ENCODE measurements around the gene TMEM248. TPM values are rescaled to one million over a fixed set of nuclear protein-coding genes. Genes with fewer than 3 reads are reported as not detected.

TMEM248 gene
- total and polyA plus RNA-seq, 2 of the 8 experiments (the other 6 are each of a cell fraction or from before 2014, with no cell fraction given): 63.6 to 126 TPM

DNA sequence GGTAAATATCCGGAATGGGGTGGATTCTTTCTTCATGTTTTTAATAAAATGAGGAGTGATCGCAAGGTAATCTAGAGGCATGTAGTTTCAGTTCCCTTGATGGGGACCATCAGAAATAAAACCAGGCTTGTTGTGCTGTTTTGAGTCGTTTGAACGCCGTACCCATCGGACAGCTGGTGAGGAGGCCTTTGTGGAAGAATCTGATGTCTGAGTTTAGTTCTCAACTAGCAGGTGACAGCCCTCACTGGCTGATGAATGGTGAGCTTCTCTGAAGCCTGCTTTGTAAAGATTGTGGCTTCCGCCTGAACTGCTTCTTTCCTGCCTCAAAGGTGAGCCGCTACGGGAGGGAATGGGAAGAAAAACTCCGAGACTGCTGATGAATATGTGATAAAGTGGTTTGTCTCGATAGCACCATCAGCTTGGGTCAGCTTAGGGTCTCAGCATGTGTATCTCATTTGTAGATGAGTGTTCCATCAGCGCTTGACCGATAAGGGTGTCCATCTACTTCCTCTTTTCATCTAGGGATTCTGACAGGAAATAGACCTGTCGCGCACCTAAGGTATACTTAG, 977 bp downstream of the TMEM248 start:
- peaks cover 0 to 11% of the 10 kb centered on the region in 2 experiments for H4K20me1 ChIP-seq (replicated peaks in 1 of 2; ENCODE audit: control insufficient read depth in 1 of 2, insufficient read depth in 2 of 2, low read length in 2 of 2)

More for the DNA sequence above, 977 bp downstream of the TMEM248 start:
- peaks cover 0 to 12% (median 3%) of the 10 kb centered on the region in 4 experiments; a peak in 3 of 7 replicates for H3K4me1 ChIP-seq (replicated peaks in 1 of 4; ENCODE audit: control insufficient read depth in 3 of 4, insufficient read depth in 4 of 4, low read length in 3 of 4)
- no peak overlapping the region for H4K91ac ChIP-seq (replicated peaks; ENCODE audit: insufficient read length, low read length)
- no peak overlapping the region for H2AK5ac ChIP-seq (ENCODE audit: low read depth, low read length)
- peaks cover 14% of the 10 kb centered on the region; the same call in 1 of the 2 replicates for H3K79me1 ChIP-seq (ENCODE audit: low read depth, low read length)
- no peak overlapping the region for H2BK120ac ChIP-seq (replicated peaks; ENCODE audit: low read depth, low read length)
- 60% methylated on average over 15 of the region's 15 CpGs; no CpG with 5 or more reads in 1 of the 2 experiments for WGBS, 2 experiments (ENCODE audit: extremely low coverage in 1 of 2, insufficient coverage in 1 of 2, insufficient read length in 1 of 2, insufficient replicate concordance in 2 of 2, low coverage in 1 of 2, low lambda C conversion rate in 2 of 2, missing lambda C conversion rate in 1 of 2)
- H2BK5ac ChIP-seq (ENCODE audit: low read depth, low read length): no peak overlapping the region
- H3K23me2 ChIP-seq (ENCODE audit: low read depth, low read length): peaks cover 9% of the 10 kb centered on the region
- H3K4me2 ChIP-seq (ENCODE audit: insufficient read depth in 1 of 2, low read depth in 2 of 2, low read length in 2 of 2): peak overlapping the region; percentile 82 to 100
- peak overlapping the region; percentile 58 to 97 (median 96) for H3K4me3 ChIP-seq (ENCODE audit: extremely low read depth in 1 of 4, insufficient read depth in 2 of 4, low read depth in 3 of 4, low read length in 4 of 4)
- no peak overlapping the region for H3K23ac ChIP-seq (ENCODE audit: insufficient read length)
- H2AFZ ChIP-seq (ENCODE audit: low read length): peak overlapping the region; percentile 56; the same call in 1 of the 2 replicates
- TF ChIP-seq SP2 (IDR thresholded peaks at IDR 0.05; ENCODE audit: low read length) (no peak), SAP30 (IDR thresholded peaks at IDR 0.05; ENCODE audit: insufficient read depth, insufficient replicate concordance, low read length) (no peak), CBX8 (IDR thresholded peaks at IDR 0.05; ENCODE audit: borderline replicate concordance, low read depth, low read length) (no peak), BCL11A (IDR thresholded peaks at IDR 0.05; ENCODE audit: low read depth in 2 of 2, low read length in 2 of 2) (no peak), POU5F1 (IDR thresholded peaks at IDR 0.05; ENCODE audit: low read depth, low read length) (no peak), RBBP5 (IDR thresholded peaks at IDR 0.05; ENCODE audit: borderline replicate concordance, low read depth, low read length) (no peak), SP1 (IDR thresholded peaks at IDR 0.05; ENCODE audit: low read depth, low read length) (no peak)
- no peak overlapping the region for H3K27ac ChIP-seq (ENCODE audit: low read depth, low read length)
- POLR2A ChIA-PET (ENCODE audit: partially characterized antibody): interaction anchor here (1.2 to 2.5 kb wide), 3 partner anchors 9 to 78 kb away, joined by 3 to 9 read pairs (median 8); no protein-coding TSS in a partner anchor
- H3K79me2 ChIP-seq (ENCODE audit: control insufficient read depth in 1 of 2, insufficient read depth in 2 of 2, low read length in 2 of 2): peaks cover 11 to 52% of the 10 kb centered on the region in 2 experiments
- no peak overlapping the region for H4K5ac ChIP-seq (ENCODE audit: insufficient read length, low read depth, low read length)
- no peak overlapping the region for H4K8ac ChIP-seq (ENCODE audit: extremely low read depth, insufficient read depth, low read length)
- H3K27me3 ChIP-seq (replicated peaks in 1 of 4; ENCODE audit: control insufficient read depth in 3 of 4, extremely low read depth in 1 of 4, insufficient read depth in 3 of 4, low read length in 3 of 4): no peaks in the 10 kb centered on the region
- H2BK12ac ChIP-seq (ENCODE audit: low read depth, low read length): no peak overlapping the region
- no peak for FAIRE-seq
- H3K56ac ChIP-seq (replicated peaks; ENCODE audit: insufficient read length, low read depth, low read length): no peak overlapping the region
- no peak overlapping the region for H2BK20ac ChIP-seq (ENCODE audit: low read length)
- CTCF ChIA-PET (ENCODE audit: partially characterized antibody): interaction anchor here (1.0 kb wide), 1 partner anchor 16 kb away, joined by 6 read pairs; no protein-coding TSS in a partner anchor
- H3K9ac ChIP-seq (replicated peaks in 1 of 4; ENCODE audit: extremely low read depth in 1 of 4, low read depth in 3 of 4, low read length in 3 of 4): peak overlapping the region in 3 of 4 experiments; percentile 48 to 89 (median 88); a peak in 6 of 7 replicates
- H3K9me3 ChIP-seq (ENCODE audit: insufficient read depth in 2 of 2, low read depth in 1 of 2, low read length in 1 of 2): no peaks in the 10 kb centered on the region
- H3K14ac ChIP-seq (ENCODE audit: insufficient read length): no peak overlapping the region
- no peak for DNase-seq (ENCODE audit: low read depth in 1 of 2, low spot score in 2 of 2)
- no peak overlapping the region for H2BK15ac ChIP-seq (ENCODE audit: low read length)
- H3K4ac ChIP-seq (replicated peaks; ENCODE audit: insufficient read length, low read depth, low read length): peak overlapping the region; percentile 32
- H3K18ac ChIP-seq (ENCODE audit: extremely low read depth, low read length): no peak overlapping the region
- peaks cover 0 to 6% (median 0%) of the 10 kb centered on the region in 4 experiments; a peak in 2 of 8 replicates for H3K36me3 ChIP-seq (ENCODE audit: control insufficient read depth in 2 of 4, insufficient read depth in 4 of 4, low read length in 3 of 4)

Data from H1 (cell line).